Measurements from ENCODE around the gene ITIH4. TPM values are rescaled to one million over a fixed set of nuclear protein-coding genes. Genes with fewer than 3 reads are reported as not detected.

ITIH4 gene
- total RNA-seq, 4 donors from 2014 or later, result 2.0 to 4.6 (median 2.8) TPM

- Histone ChIP-seq H3K9me3 (no peaks in the 10 kb centered on the region), H3K4me1 (peaks cover 13 to 17% (median 16%) of the 10 kb centered on the region in 4 donors), H3K27me3 (no peaks in the 10 kb centered on the region), H3K36me3 (no peaks in the 10 kb centered on the region), H3K4me3 (no peak overlapping the region), H3K27ac (replicated peaks in 1 of 4) (no peak overlapping the region)
- TF ChIP-seq CTCF (IDR thresholded peaks at IDR 0.05) (no peak), POLR2A (IDR thresholded peaks at IDR 0.05; ENCODE audit: low read depth) (no peak), EP300 (IDR thresholded peaks at IDR 0.05) (no peak), POLR2AphosphoS5 (IDR thresholded peaks at IDR 0.05) (no peak)
- 84% methylated on average over 8 of the region's 8 CpGs for WGBS
- no peak for DNase-seq (ENCODE audit: extremely low spot score)
- intact Hi-C loops (cut with DNase I), result loop anchor here (5.0 to 10.0 kb wide), 4 partner anchors 73 to 301 kb away; partner anchors contain the start of gene STIMATE
These were observed 56.3 kb downstream of the ITIH4 start for GRCh38 chr3:52774066-52774713.

- peak; percentile 80 for DNase-seq (ENCODE audit: extremely low spot score)
- no peak for TF ChIP-seq CTCF (IDR thresholded peaks at IDR 0.05)
These were observed 57.0 kb downstream of the ITIH4 start for GRCh38 chr3:52773361-52774065.

GRCh38 chr3:52771702-52772101 lies 58.8 kb downstream of the ITIH4 start:
- H3K27ac ChIP-seq (replicated peaks in 1 of 4), result peak overlapping the region in 3 of 4 donors; percentile 72 to 83 (median 72)
- H3K36me3 ChIP-seq, result peaks cover 0 to 18% (median 8%) of the 10 kb centered on the region in 4 donors
- H3K4me1 ChIP-seq, result peaks cover 13 to 21% (median 19%) of the 10 kb centered on the region in 4 donors
- DNase-seq (ENCODE audit: extremely low spot score), result no peak
- 92% methylated on average over 10 of the region's 10 CpGs for WGBS
- H3K27me3 ChIP-seq, result no peaks in the 10 kb centered on the region
- H3K9me3 ChIP-seq, result no peaks in the 10 kb centered on the region
- H3K4me3 ChIP-seq, result peak overlapping the region in 2 of 4 donors; percentile 94
- no peak for TF ChIP-seq POLR2A (IDR thresholded peaks at IDR 0.05; ENCODE audit: low read depth)
- intact Hi-C loops (cut with DNase I), result loop anchor here (5.0 to 10.0 kb wide), 4 partner anchors 76 to 303 kb away; partner anchors contain the start of gene STIMATE

More at GRCh38 chr3:52773361-52774065, 57.0 kb downstream of the ITIH4 start:
- Histone ChIP-seq H3K27me3 (no peaks in the 10 kb centered on the region), H3K9me3 (no peaks in the 10 kb centered on the region), H3K4me1 (peaks cover 13 to 21% (median 19%) of the 10 kb centered on the region in 4 donors), H3K4me3 (no peak overlapping the region), H3K36me3 (no peaks in the 10 kb centered on the region), H3K27ac (replicated peaks in 1 of 4) (no peak overlapping the region)
- intact Hi-C loops (cut with DNase I), result loop anchor here (5.0 to 10.0 kb wide), 4 partner anchors 74 to 301 kb away; partner anchors contain the start of gene STIMATE
- 91% methylated on average over 13 of the region's 13 CpGs for WGBS

- Histone ChIP-seq H3K36me3 (peaks cover 0 to 22% (median 8%) of the 10 kb centered on the region in 4 donors), H3K27ac (replicated peaks in 1 of 4) (peak overlapping the region; percentile 72 to 83 (median 74)), H3K4me3 (peak overlapping the region; percentile 74 to 95 (median 94)), H3K9me3 (no peaks in the 10 kb centered on the region), H3K4me1 (peaks cover 13 to 21% (median 19%) of the 10 kb centered on the region in 4 donors), H3K27me3 (no peaks in the 10 kb centered on the region)
- 46% methylated on average over 5 of the region's 5 CpGs for WGBS
- DNase-seq (ENCODE audit: extremely low spot score), result no peak
- TF ChIP-seq POLR2AphosphoS5 (IDR thresholded peaks at IDR 0.05) (no peak), EP300 (IDR thresholded peaks at IDR 0.05) (no peak), CTCF (IDR thresholded peaks at IDR 0.05) (no peak), POLR2A (IDR thresholded peaks at IDR 0.05; ENCODE audit: low read depth) (no peak)
- intact Hi-C loops (cut with DNase I), result loop anchor here (5.0 to 10.0 kb wide), 4 partner anchors 76 to 303 kb away; partner anchors contain the start of gene STIMATE
These were observed 59.2 kb downstream of the ITIH4 start for GRCh38 chr3:52771334-52771681.

Data from esophagus muscularis mucosa (tissue), 4 donors.